ENCODE measurements around the gene CTRB2. TPM values are rescaled to one million over a fixed set of nuclear protein-coding genes. Genes with fewer than 3 reads are reported as not detected.
"Not testable (repeated sequence)": the region's sequence is repeated elsewhere in the genome, so short reads cannot be mapped to it uniquely, and the experiment has no call there.

The CTRB2 gene
- polyA plus RNA-seq, 1 donor from 2014 or later: not detected

GRCh38 chr16:75208242-75208825 is 1.4 kb upstream of the CTRB2 start:
- H3K4me1 Mint-ChIP-seq: no peaks in the 10 kb centered on the region
- H3K36me3 Mint-ChIP-seq: no peaks in the 10 kb centered on the region
- no peaks in the 10 kb centered on the region for H3K9me3 Mint-ChIP-seq
- H3K4me3 Mint-ChIP-seq: no peak overlapping the region
- no peak overlapping the region for H3K27ac Mint-ChIP-seq
- peaks cover 14% of the 10 kb centered on the region for H3K27me3 Mint-ChIP-seq

GRCh38 chr16:75207831-75208230 is 870 bp upstream of the CTRB2 start:
- Mint-ChIP-seq H3K4me3 (no peak overlapping the region), H3K36me3 (no peaks in the 10 kb centered on the region), H3K4me1 (no peaks in the 10 kb centered on the region), H3K27me3 (peaks cover 14% of the 10 kb centered on the region), H3K27ac (no peak overlapping the region), H3K9me3 (no peaks in the 10 kb centered on the region)

- H3K27me3 Mint-ChIP-seq: peaks cover 14% of the 10 kb centered on the region
- H3K4me3 Mint-ChIP-seq, H3K36me3 Mint-ChIP-seq, H3K9me3 Mint-ChIP-seq, H3K4me1 Mint-ChIP-seq, H3K27ac Mint-ChIP-seq: not testable (repeated sequence)
Observed at GRCh38 chr16:75205961-75206748, 806 bp downstream of the CTRB2 start.

GRCh38 chr16:75205438-75205837 is 1.5 kb downstream of the CTRB2 start:
- not testable (repeated sequence) for H3K27ac Mint-ChIP-seq, H3K36me3 Mint-ChIP-seq, H3K9me3 Mint-ChIP-seq, H3K4me3 Mint-ChIP-seq
- H3K4me1 Mint-ChIP-seq: peaks cover 4 to 10% (median 6%) of the 10 kb centered on the region in 3 donors
- H3K27me3 Mint-ChIP-seq: peaks cover 13% of the 10 kb centered on the region

- H3K36me3 Mint-ChIP-seq: not testable (repeated sequence)
Observed at GRCh38 chr16:75204905-75205304, 2.1 kb downstream of the CTRB2 start.

GRCh38 chr16:75204410-75204758 is 2.6 kb downstream of the CTRB2 start:
- Mint-ChIP-seq H3K27me3 (peaks cover 10% of the 10 kb centered on the region), H3K36me3 (no peaks in the 10 kb centered on the region), H3K4me1 (peaks cover 5 to 11% (median 8%) of the 10 kb centered on the region in 3 donors), H3K4me3 (no peak overlapping the region), H3K9me3 (no peaks in the 10 kb centered on the region), H3K27ac (no peak overlapping the region)

More at GRCh38 chr16:75204905-75205304, 2.1 kb downstream of the CTRB2 start:
- H3K4me3 Mint-ChIP-seq, H3K27ac Mint-ChIP-seq, H3K9me3 Mint-ChIP-seq: not testable (repeated sequence)
- Mint-ChIP-seq H3K4me1 (peaks cover 5 to 10% (median 6%) of the 10 kb centered on the region in 3 donors), H3K27me3 (peaks cover 13% of the 10 kb centered on the region)

- Mint-ChIP-seq H3K9me3 (no peaks in the 10 kb centered on the region), H3K27ac (peak overlapping the region in 2 of 3 donors; percentile 63 to 90), H3K36me3 (no peaks in the 10 kb centered on the region), H3K27me3 (peaks cover 11% of the 10 kb centered on the region), H3K4me1 (peaks cover 5 to 13% (median 11%) of the 10 kb centered on the region in 3 donors), H3K4me3 (peak overlapping the region in 1 of 4 donors; percentile 65)
Observed at GRCh38 chr16:75203667-75204409, 3.1 kb downstream of the CTRB2 start.

GRCh38 chr16:75203096-75203495 is 3.9 kb downstream of the CTRB2 start:
- no peak overlapping the region for H3K4me3 Mint-ChIP-seq
- peaks cover 13% of the 10 kb centered on the region for H3K27me3 Mint-ChIP-seq
- H3K4me1 Mint-ChIP-seq: peaks cover 5 to 13% (median 11%) of the 10 kb centered on the region in 3 donors
- H3K36me3 Mint-ChIP-seq: no peaks in the 10 kb centered on the region
- no peaks in the 10 kb centered on the region for H3K9me3 Mint-ChIP-seq
- H3K27ac Mint-ChIP-seq: peak overlapping the region in 2 of 3 donors; percentile 12 to 90

GRCh38 chr16:75202069-75202590 is 4.8 kb downstream of the CTRB2 start:
- Mint-ChIP-seq H3K4me3 (no peak overlapping the region), H3K27ac (no peak overlapping the region), H3K27me3 (peaks cover 22% of the 10 kb centered on the region)

GRCh38 chr16:75198135-75198600 is 8.8 kb downstream of the CTRB2 start:
- Mint-ChIP-seq H3K9me3 (no peaks in the 10 kb centered on the region), H3K4me3 (no peak overlapping the region), H3K4me1 (peaks cover 5 to 13% (median 11%) of the 10 kb centered on the region in 3 donors), H3K27me3 (peaks cover 28% of the 10 kb centered on the region), H3K27ac (no peak overlapping the region), H3K36me3 (no peaks in the 10 kb centered on the region)

More at GRCh38 chr16:75202069-75202590, 4.8 kb downstream of the CTRB2 start:
- Mint-ChIP-seq H3K4me1 (peaks cover 5 to 13% (median 11%) of the 10 kb centered on the region in 3 donors), H3K9me3 (no peaks in the 10 kb centered on the region), H3K36me3 (no peaks in the 10 kb centered on the region)

- Mint-ChIP-seq H3K4me3 (no peak overlapping the region), H3K4me1 (peaks cover 5 to 13% (median 11%) of the 10 kb centered on the region in 3 donors), H3K27me3 (peaks cover 33% of the 10 kb centered on the region), H3K36me3 (no peaks in the 10 kb centered on the region), H3K9me3 (no peaks in the 10 kb centered on the region), H3K27ac (no peak overlapping the region)
Observed at GRCh38 chr16:75197522-75198134, 9.3 kb downstream of the CTRB2 start.

GRCh38 chr16:75196836-75197235 is 10.1 kb downstream of the CTRB2 start:
- Mint-ChIP-seq H3K27me3 (peaks cover 36% of the 10 kb centered on the region), H3K4me1 (peaks cover 5 to 11% (median 11%) of the 10 kb centered on the region in 3 donors), H3K4me3 (no peak overlapping the region), H3K9me3 (no peaks in the 10 kb centered on the region), H3K36me3 (no peaks in the 10 kb centered on the region), H3K27ac (no peak overlapping the region)

- H3K36me3 Mint-ChIP-seq: no peaks in the 10 kb centered on the region
- no peak overlapping the region for H3K27ac Mint-ChIP-seq
- H3K4me1 Mint-ChIP-seq: peaks cover 3 to 7% (median 6%) of the 10 kb centered on the region in 3 donors
- no peak overlapping the region for H3K4me3 Mint-ChIP-seq
- H3K9me3 Mint-ChIP-seq: no peaks in the 10 kb centered on the region
- H3K27me3 Mint-ChIP-seq: peaks cover 35% of the 10 kb centered on the region
Observed at GRCh38 chr16:75195811-75196790, 10.9 kb downstream of the CTRB2 start.
